Small intestine (tissue), 7 donors: ENCODE results near the gene ANAPC15. TPM values are rescaled to one million over a fixed set of nuclear protein-coding genes. Genes with fewer than 3 reads are reported as not detected.

Source experiments
- DNase-seq, 2 donors: peaks; one replicate each; pipeline versions ENCODE4 v3.0.0 to v3.0.0-alpha.2; 2013
- FAIRE-seq: peaks from 2 replicates; lab custom pipeline; 2012; peaks lifted over from hg19 to GRCh38; lab: Jason Lieb, UNC
- H3K27ac ChIP-seq, 3 donors: one replicate each; pipeline ENCODE4 v1.5.1; 2013; ENCODE audit warnings: low read length in 2 of 3, mild to moderate bottlenecking in 2 of 3, control low read depth in 1 of 3, inconsistent platforms in 1 of 3, low read depth in 1 of 3, moderate library complexity in 1 of 3
- H3K27me3 ChIP-seq, 3 donors: one replicate each; pipeline ENCODE4 v1.6.1; 2013; ENCODE audit warnings: low read length in 3 of 3, inconsistent platforms in 1 of 3; ENCODE audit not compliant: control insufficient read depth in 3 of 3, insufficient read depth in 3 of 3
- H3K36me3 ChIP-seq, 3 donors: one replicate each; pipeline ENCODE4 v1.6.1; 2013; ENCODE audit warnings: low read length in 3 of 3, inconsistent platforms in 1 of 3, low read depth in 1 of 3, mild to moderate bottlenecking in 1 of 3, moderate library complexity in 1 of 3; ENCODE audit not compliant: control insufficient read depth in 3 of 3, insufficient read depth in 2 of 3
- H3K4me1 ChIP-seq, 3 donors: one replicate each; pipeline ENCODE4 v1.6.1; 2013; ENCODE audit warnings: low read length in 2 of 3, inconsistent platforms in 1 of 3, low read depth in 1 of 3, mild to moderate bottlenecking in 1 of 3, moderate library complexity in 1 of 3; ENCODE audit not compliant: control insufficient read depth in 3 of 3, insufficient read depth in 2 of 3
- H3K4me3 ChIP-seq, 3 donors: one replicate each; pipeline ENCODE4 v1.5.1; 2013; ENCODE audit warnings: low read length in 3 of 3, control low read depth in 1 of 3, inconsistent platforms in 1 of 3, low read depth in 1 of 3, mild to moderate bottlenecking in 1 of 3, moderate library complexity in 1 of 3
- H3K9me3 ChIP-seq, 2 donors: one replicate each; pipeline ENCODE4 v1.6.1; 2013; ENCODE audit warnings: low read depth in 1 of 2, low read length in 1 of 2; ENCODE audit not compliant: control insufficient read depth in 2 of 2, insufficient read depth in 1 of 2
- WGBS, 3 donors: extraction: QIAGEN DNeasy Blood & Tissue Kit; methylation state at CpG; one replicate each; pipeline ENCODE4 v1.1.7; 2013; 5-methylcytosine and 5-hydroxymethylcytosine counted together
- polyA plus RNA-seq, 4 donors: library from polyadenylated mRNA; stranded (reverse) in 3 of 4; unstranded in 1 of 4; fragments of 200-250 nt in 3 of 4; fragments of 120-200 nt in 1 of 4; gene quantifications; one replicate each; pipeline versions ENCODE4 v1.2.1 to v1.2.3, GENCODE V29; 2013
- donor health status: healthy with polysubstance abuse.
- donor health status: control.
- donor health status: control.
- donor health status: Bipolar disorder and iron deficiency.
- donor health status: healthy.

ANAPC15 gene
- polyA plus RNA-seq, 4 donors, result 35.0 to 83.0 (median 65.7) TPM

GRCh38 chr11:72123117-72123653 is 10.7 kb upstream of the ANAPC15 start:
- Histone ChIP-seq H3K27me3 (no peaks in the 10 kb centered on the region), H3K4me1 (peaks cover 0 to 2% (median 0%) of the 10 kb centered on the region in 3 donors), H3K36me3 (no peaks in the 10 kb centered on the region), H3K27ac (no peak overlapping the region), H3K4me3 (no peak overlapping the region), H3K9me3 (no peaks in the 10 kb centered on the region)
- 30 to 66% (median 44%) methylated on average over 3 of the region's 3 CpGs for WGBS, 3 donors
- DNase-seq, result peak in 1 of 2 donors; percentile 40
- no peak for FAIRE-seq

- H3K27ac ChIP-seq, result no peak overlapping the region
- FAIRE-seq (no peak), DNase-seq (no peak)
- no peak overlapping the region for H3K4me3 ChIP-seq
- H3K27me3 ChIP-seq, result no peaks in the 10 kb centered on the region
- 79 to 95% (median 89%) methylated on average over 1 of the region's 1 CpG for WGBS, 3 donors
- H3K36me3 ChIP-seq, result no peaks in the 10 kb centered on the region
- H3K9me3 ChIP-seq, result no peaks in the 10 kb centered on the region
- peaks cover 0 to 2% (median 0%) of the 10 kb centered on the region in 3 donors for H3K4me1 ChIP-seq
These were observed 10.1 kb upstream of the ANAPC15 start for GRCh38 chr11:72122607-72123006.

- WGBS, 3 donors, result 76 to 88% (median 77%) methylated on average over 2 of the region's 2 CpGs
- FAIRE-seq (no peak), DNase-seq (no peak)
- no peaks in the 10 kb centered on the region for H3K27me3 ChIP-seq
- H3K27ac ChIP-seq, result no peak overlapping the region
- no peak overlapping the region for H3K4me3 ChIP-seq
- no peaks in the 10 kb centered on the region for H3K36me3 ChIP-seq
- peaks cover 0 to 2% (median 0%) of the 10 kb centered on the region in 3 donors for H3K4me1 ChIP-seq
- H3K9me3 ChIP-seq, result no peaks in the 10 kb centered on the region
These were observed 8.4 kb upstream of the ANAPC15 start for GRCh38 chr11:72120930-72121329.

GRCh38 chr11:72119198-72119597 is 6.7 kb upstream of the ANAPC15 start:
- no peaks in the 10 kb centered on the region for H3K36me3 ChIP-seq
- FAIRE-seq, result no peak
- H3K9me3 ChIP-seq, result no peaks in the 10 kb centered on the region
- 77 to 86% (median 85%) methylated on average over 6 of the region's 6 CpGs for WGBS, 3 donors
- DNase-seq, result no peak
- H3K27me3 ChIP-seq, result no peaks in the 10 kb centered on the region
- peaks cover 0 to 2% (median 0%) of the 10 kb centered on the region in 3 donors for H3K4me1 ChIP-seq
- no peak overlapping the region for H3K4me3 ChIP-seq
- no peak overlapping the region for H3K27ac ChIP-seq

- Histone ChIP-seq H3K4me3 (no peak overlapping the region), H3K4me1 (peaks cover 0 to 11% (median 0%) of the 10 kb centered on the region in 3 donors), H3K27ac (no peak overlapping the region), H3K27me3 (no peaks in the 10 kb centered on the region), H3K36me3 (no peaks in the 10 kb centered on the region), H3K9me3 (no peaks in the 10 kb centered on the region)
- 86 to 95% (median 87%) methylated on average over 6 of the region's 6 CpGs for WGBS, 3 donors
- no peak for DNase-seq
- FAIRE-seq, result no peak
These were observed 3.7 kb upstream of the ANAPC15 start for GRCh38 chr11:72116019-72116755.

GRCh38 chr11:72114570-72114969 is 2.1 kb upstream of the ANAPC15 start:
- FAIRE-seq (no peak), DNase-seq (no peak)
- WGBS, 3 donors, result 94 to 100% (median 96%) methylated on average over 1 of the region's 1 CpG
- Histone ChIP-seq H3K4me3 (no peak overlapping the region), H3K36me3 (peaks cover 0 to 15% (median 0%) of the 10 kb centered on the region in 3 donors), H3K27ac (no peak overlapping the region), H3K9me3 (no peaks in the 10 kb centered on the region), H3K4me1 (peaks cover 0 to 11% (median 0%) of the 10 kb centered on the region in 3 donors), H3K27me3 (no peaks in the 10 kb centered on the region)

- DNase-seq, result peak in 1 of 2 donors; percentile 20
- Histone ChIP-seq H3K9me3 (no peaks in the 10 kb centered on the region), H3K4me3 (peak overlapping the region in 1 of 3 donors; percentile 63), H3K27ac (peak overlapping the region; percentile 71 to 99 (median 94)), H3K36me3 (peaks cover 0 to 29% (median 0%) of the 10 kb centered on the region in 3 donors), H3K4me1 (peaks cover 0 to 11% (median 0%) of the 10 kb centered on the region in 3 donors), H3K27me3 (no peaks in the 10 kb centered on the region)
- WGBS, 3 donors, result 64% methylated on average over 9 of the region's 9 CpGs
- FAIRE-seq, result no peak
These were observed 698 bp upstream of the ANAPC15 start for GRCh38 chr11:72112978-72113808.
